H1 (cell line): Measurements from ENCODE around the gene CPED1. TPM values are rescaled to one million over a fixed set of nuclear protein-coding genes. Genes with fewer than 3 reads are reported as not detected.

ENCODE experiments used
- CTCF ChIA-PET: fragments of 300-600 bp; sonication (Branson Sonifier 250); formaldehyde crosslinking; loops from one replicate; lab custom pipeline; 2021; ENCODE audit not compliant: partially characterized antibody; lab: Charles Lee
- POLR2A ChIA-PET: fragments of 300-600 bp; sonication (Branson Sonifier 250); formaldehyde crosslinking; loops from one replicate; lab custom pipeline; 2021; ENCODE audit warnings: inconsistent platforms; ENCODE audit not compliant: partially characterized antibody; lab: Charles Lee
- DNase-seq, 2 experiments: peaks; one replicate each; pipeline versions ENCODE4 v3.0.0 to v3.0.0-alpha.2; 2010 to 2022; ENCODE audit warnings: low spot score in 2 of 2, low read depth in 1 of 2, mixed read lengths in 1 of 2
- FAIRE-seq: peaks from 2 replicates; lab custom pipeline; 2011; peaks lifted over from hg19 to GRCh38; lab: Jason Lieb, UNC
- H2AFZ ChIP-seq: 2 replicates; pipeline ENCODE4 v1.8.1; 2012; ENCODE audit warnings: low read length, inconsistent platforms
- H2AK5ac ChIP-seq: 2 replicates; pipeline ENCODE4 v1.6.1; 2013; ENCODE audit warnings: low read depth, low read length
- H2BK120ac ChIP-seq: replicated peaks from 2 replicates; pipeline ENCODE3; 2013; ENCODE audit warnings: low read depth, low read length, inconsistent platforms
- H2BK12ac ChIP-seq: 2 replicates; pipeline ENCODE4 v1.6.1; 2013; ENCODE audit warnings: low read depth, low read length
- H2BK15ac ChIP-seq: 2 replicates; pipeline ENCODE4 v1.6.1; 2013; ENCODE audit warnings: low read length
- H2BK20ac ChIP-seq: 2 replicates; pipeline ENCODE4 v1.6.1; 2013; ENCODE audit warnings: low read length
- H2BK5ac ChIP-seq: 2 replicates; pipeline ENCODE4 v1.6.1; 2013; ENCODE audit warnings: low read depth, low read length
- H3K14ac ChIP-seq: 2 replicates; pipeline ENCODE4 v1.6.1; 2013; ENCODE audit warnings: inconsistent platforms; ENCODE audit not compliant: insufficient read length
- H3K18ac ChIP-seq: 2 replicates; pipeline ENCODE4 v1.6.1; 2013; ENCODE audit warnings: low read length; ENCODE audit errors: extremely low read depth
- H3K23ac ChIP-seq: 2 replicates; pipeline ENCODE4 v1.6.1; 2013; ENCODE audit warnings: inconsistent platforms; ENCODE audit not compliant: insufficient read length
- H3K23me2 ChIP-seq: 2 replicates; pipeline ENCODE4 v1.6.1; 2013; ENCODE audit warnings: low read depth, low read length
- H3K27ac ChIP-seq: 2 replicates; pipeline ENCODE4 v1.6.1; 2011; ENCODE audit warnings: low read depth, low read length, inconsistent platforms
- H3K27me3 ChIP-seq, 4 experiments: replicated peaks in 1 of 4; 1 replicate in 1 of 4; 2 replicates in 3 of 4; pipeline versions ENCODE4 v1.6.1 to v1.8.1; 2011 to 2013; ENCODE audit warnings: low read length in 3 of 4, mild to moderate bottlenecking in 3 of 4, inconsistent platforms in 2 of 4, mixed read lengths in 2 of 4, moderate library complexity in 1 of 4; ENCODE audit not compliant: control insufficient read depth in 3 of 4, insufficient read depth in 3 of 4; ENCODE audit errors: extremely low read depth in 1 of 4
- H3K36me3 ChIP-seq, 4 experiments: 2 replicates each; pipeline versions ENCODE4 v1.6.1 to v1.8.1; 2011 to 2013; ENCODE audit warnings: mild to moderate bottlenecking in 4 of 4, low read length in 3 of 4, moderate library complexity in 2 of 4, control low read depth in 1 of 4, inconsistent platforms in 1 of 4; ENCODE audit not compliant: insufficient read depth in 4 of 4, control insufficient read depth in 2 of 4
- H3K4ac ChIP-seq: replicated peaks from 2 replicates; pipeline ENCODE3; 2013; ENCODE audit warnings: low read length, low read depth, mixed read lengths, inconsistent platforms; ENCODE audit not compliant: insufficient read length
- H3K4me1 ChIP-seq, 4 experiments: replicated peaks in 1 of 4; 1 replicate in 1 of 4; 2 replicates in 3 of 4; pipeline versions ENCODE4 v1.6.1 to v1.8.1; 2011 to 2013; ENCODE audit warnings: low read length in 3 of 4, inconsistent platforms in 2 of 4, mixed read lengths in 1 of 4; ENCODE audit not compliant: insufficient read depth in 4 of 4, control insufficient read depth in 3 of 4
- H3K4me2 ChIP-seq, 2 experiments: 2 replicates each; pipeline versions ENCODE4 v1.6.1 to v1.8.1; 2011 to 2013; ENCODE audit warnings: low read depth in 2 of 2, low read length in 2 of 2, control low read depth in 1 of 2, inconsistent platforms in 1 of 2, mild to moderate bottlenecking in 1 of 2; ENCODE audit not compliant: insufficient read depth in 1 of 2
- H3K4me3 ChIP-seq, 4 experiments: fragments of 200-600, 300-600 bp in 1 of 4; sonication (generic), shearing (Covaris generic), sonication (Bioruptor Twin) in 1 of 4; 2 replicates each; pipeline versions ENCODE4 v1.5.1 to v1.8.1; 2011 to 2016; ENCODE audit warnings: low read length in 4 of 4, low read depth in 3 of 4, control low read depth in 2 of 4, inconsistent platforms in 2 of 4, mild to moderate bottlenecking in 2 of 4, mixed read lengths in 1 of 4, moderate library complexity in 1 of 4; ENCODE audit not compliant: insufficient read depth in 2 of 4; ENCODE audit errors: extremely low read depth in 1 of 4
- H3K56ac ChIP-seq: replicated peaks from 2 replicates; pipeline ENCODE3; 2013; ENCODE audit warnings: low read depth, mild to moderate bottlenecking, mixed read lengths, low read length, inconsistent platforms; ENCODE audit not compliant: insufficient read length
- H3K79me1 ChIP-seq: 2 replicates; pipeline ENCODE4 v1.6.1; 2013; ENCODE audit warnings: low read depth, low read length, control low read depth
- H3K79me2 ChIP-seq, 2 experiments: 2 replicates each; pipeline versions ENCODE4 v1.6.1 to v1.8.1; 2012 to 2013; ENCODE audit warnings: low read length in 2 of 2, mild to moderate bottlenecking in 2 of 2, inconsistent platforms in 1 of 2; ENCODE audit not compliant: insufficient read depth in 2 of 2, control insufficient read depth in 1 of 2
- H3K9ac ChIP-seq, 4 experiments: replicated peaks in 1 of 4; 1 replicate in 1 of 4; 2 replicates in 3 of 4; pipeline versions ENCODE4 v1.6.1 to v1.8.1; 2011 to 2013; ENCODE audit warnings: low read depth in 3 of 4, low read length in 3 of 4, control low read depth in 2 of 4, mild to moderate bottlenecking in 2 of 4, moderate library complexity in 2 of 4, inconsistent platforms in 1 of 4; ENCODE audit errors: extremely low read depth in 1 of 4
- H3K9me3 ChIP-seq, 2 experiments: 2 replicates each; pipeline versions ENCODE4 v1.6.1 to v1.8.1; 2012 to 2013; ENCODE audit warnings: mild to moderate bottlenecking in 2 of 2, moderate library complexity in 2 of 2, control low read depth in 1 of 2, inconsistent platforms in 1 of 2, low read depth in 1 of 2, low read length in 1 of 2, mixed read lengths in 1 of 2; ENCODE audit not compliant: insufficient read depth in 2 of 2
- H4K20me1 ChIP-seq, 2 experiments: replicated peaks in 1 of 2; 2 replicates each; pipeline versions ENCODE3 to v1.8.1; 2011 to 2013; ENCODE audit warnings: inconsistent platforms in 2 of 2, low read length in 2 of 2, mild to moderate bottlenecking in 1 of 2; ENCODE audit not compliant: insufficient read depth in 2 of 2, control insufficient read depth in 1 of 2
- H4K5ac ChIP-seq: 2 replicates; pipeline ENCODE4 v1.6.1; 2013; ENCODE audit warnings: low read length, low read depth, mixed read lengths, inconsistent platforms; ENCODE audit not compliant: insufficient read length
- H4K8ac ChIP-seq: 2 replicates; pipeline ENCODE4 v1.8.0; 2013; ENCODE audit warnings: mild to moderate bottlenecking, moderate library complexity, low read length, inconsistent platforms; ENCODE audit not compliant: insufficient read depth; ENCODE audit errors: extremely low read depth
- H4K91ac ChIP-seq: replicated peaks from 2 replicates; pipeline ENCODE3; 2013; ENCODE audit warnings: low read length, mixed read lengths, inconsistent platforms; ENCODE audit not compliant: insufficient read length
- ASH2L ChIP-seq: fragments of 200-600, 300-600 bp; sonication (generic); IDR thresholded peaks from one replicate; pipeline ENCODE4 v1.7.1; 2017; ENCODE audit warnings: low read length
- CTBP2 ChIP-seq: IDR thresholded peaks from 2 replicates; pipeline ENCODE4 v1.7.0; 2011; ENCODE audit warnings: borderline replicate concordance, mild to moderate bottlenecking, moderate library complexity, mixed read lengths, low read length; ENCODE audit not compliant: insufficient read depth, insufficient read length
- CTCF ChIP-seq, 3 experiments: IDR thresholded peaks; 1 replicate in 2 of 3; 2 replicates in 1 of 3; pipeline versions ENCODE4 v1.5.1 to v1.6.1; 2011; ENCODE audit warnings: low read length in 3 of 3, mild to moderate bottlenecking in 3 of 3, inconsistent platforms in 2 of 3, low read depth in 1 of 3, moderate library complexity in 1 of 3; ENCODE audit not compliant: insufficient read depth in 1 of 3; ENCODE audit errors: control extremely low read depth in 1 of 3
- E2F6 ChIP-seq: IDR thresholded peaks from 2 replicates; pipeline ENCODE4 v1.6.1; 2012; ENCODE audit warnings: inconsistent platforms
- HDAC6 ChIP-seq: IDR thresholded peaks from one replicate; pipeline ENCODE4 v1.7.1; 2012; ENCODE audit warnings: low read depth, mild to moderate bottlenecking, inconsistent platforms, low read length, moderate library complexity
- KDM1A ChIP-seq: fragments of 200-600, 300-600 bp; sonication (generic); IDR thresholded peaks from 2 replicates; pipeline ENCODE4 v1.7.1; 2016; ENCODE audit warnings: mild to moderate bottlenecking, low read length, borderline replicate concordance
- KDM4A ChIP-seq: IDR thresholded peaks from one replicate; pipeline ENCODE4 v1.7.1; 2012; ENCODE audit warnings: low read depth, mild to moderate bottlenecking, moderate library complexity, low read length, inconsistent platforms; ENCODE audit not compliant: severe bottlenecking
- PHF8 ChIP-seq: fragments of 200-600 bp; sonication (generic); conservative IDR thresholded peaks from 2 replicates; pipeline ENCODE4 v1.7.1; 2012; ENCODE audit warnings: low read depth, mild to moderate bottlenecking, inconsistent platforms, low read length, moderate library complexity
- POLR2A ChIP-seq, 2 experiments: IDR thresholded peaks; 1 replicate in 1 of 2; 2 replicates in 1 of 2; pipeline ENCODE4 v1.6.1; 2011; ENCODE audit warnings: low read depth in 2 of 2, low read length in 2 of 2, mild to moderate bottlenecking in 2 of 2; ENCODE audit errors: control extremely low read depth in 1 of 2
- RXRA ChIP-seq: IDR thresholded peaks from 2 replicates; pipeline ENCODE4 v1.6.1; 2011; ENCODE audit warnings: low read depth, mild to moderate bottlenecking, low read length, moderate library complexity; ENCODE audit not compliant: insufficient read depth
- SIX5 ChIP-seq: IDR thresholded peaks from 2 replicates; pipeline ENCODE4 v1.6.1; 2011; ENCODE audit warnings: mild to moderate bottlenecking, low read depth, low read length
- SP1 ChIP-seq: IDR thresholded peaks from 2 replicates; pipeline ENCODE4 v1.6.1; 2011; ENCODE audit warnings: low read depth, low read length
- WGBS, 2 experiments: shearing (Covaris generic) in 1 of 2; methylation state at CpG; one replicate each; pipeline versions ENCODE4 v1.1.6 to v1.1.7; 2013 to 2015; ENCODE audit warnings: low lambda C conversion rate in 2 of 2, mixed read lengths in 2 of 2, inconsistent platforms in 1 of 2, low coverage in 1 of 2, missing lambda C conversion rate in 1 of 2; ENCODE audit not compliant: insufficient replicate concordance in 2 of 2, insufficient coverage in 1 of 2, insufficient read length in 1 of 2; ENCODE audit errors: extremely low coverage in 1 of 2, missing lambda C conversion rate in 1 of 2; 5-methylcytosine and 5-hydroxymethylcytosine counted together
- polyA plus RNA-seq, 7 experiments: library from polyadenylated mRNA; depleted of rRNA in 3 of 7; stranded (reverse) in 5 of 7; unstranded in 2 of 7; fragments of >200 nt in 5 of 7; fragments of 200-250 nt in 2 of 7; gene quantifications; 1 replicate in 5 of 7; 2 replicates in 1 of 7; 4 replicates in 1 of 7; pipeline versions ENCODE4 v1.2.1 to v1.2.3, GENCODE V29; 2011 to 2013; ENCODE audit warnings: missing spikeins in 2 of 7, mixed read lengths in 2 of 7
- total RNA-seq: library from RNA; stranded (reverse); fragmentation: NEBNext Ultra II Directional; extraction: Animal tissue kit (Norgen Biotek cat#: 25700); gene quantifications from 2 replicates; pipeline ENCODE4 v1.2.1, GENCODE V29; 2021

The CPED1 gene
- total and polyA plus RNA-seq, 2 of the 8 experiments (the other 6 are each of a cell fraction or from before 2014, with no cell fraction given): 0.08 to 0.39 TPM

- H2BK5ac ChIP-seq: no peak overlapping the region
- H3K27me3 ChIP-seq: no peaks in the 10 kb centered on the region
- H3K4me1 ChIP-seq: no peaks in the 10 kb centered on the region
- H3K4ac ChIP-seq: no peak overlapping the region
- no peak overlapping the region for H4K5ac ChIP-seq
- no peak overlapping the region for H2BK20ac ChIP-seq
- H4K91ac ChIP-seq: no peak overlapping the region
- no peak overlapping the region for H3K18ac ChIP-seq
- H3K23me2 ChIP-seq: no peaks in the 10 kb centered on the region
- no peak overlapping the region for H3K56ac ChIP-seq
- H4K20me1 ChIP-seq: no peaks in the 10 kb centered on the region
- H2BK15ac ChIP-seq: no peak overlapping the region
- no peak overlapping the region for H2BK12ac ChIP-seq
- no peak overlapping the region for H3K27ac ChIP-seq
- no peaks in the 10 kb centered on the region for H3K79me2 ChIP-seq
- no peak overlapping the region for H3K4me3 ChIP-seq
- H3K79me1 ChIP-seq: no peaks in the 10 kb centered on the region
- FAIRE-seq: no peak
- ChIA-PET CTCF (no interaction called here), POLR2A (no interaction called here)
- no peak overlapping the region for H3K14ac ChIP-seq
- WGBS, 2 experiments: 84% methylated on average over 3 of the region's 3 CpGs; no CpG with 5 or more reads in 1 of the 2 experiments
- no peak overlapping the region for H3K4me2 ChIP-seq
- H4K8ac ChIP-seq: no peak overlapping the region
- H3K9me3 ChIP-seq: no peaks in the 10 kb centered on the region
- no peak overlapping the region for H2BK120ac ChIP-seq
- no peak overlapping the region for H2AK5ac ChIP-seq
- no peak for DNase-seq
- no peak overlapping the region for H2AFZ ChIP-seq
- no peak overlapping the region for H3K9ac ChIP-seq
- no peak overlapping the region for H3K23ac ChIP-seq
- no peaks in the 10 kb centered on the region for H3K36me3 ChIP-seq
- TF ChIP-seq SIX5 (no peak), E2F6 (no peak), RXRA (no peak), KDM4A (no peak), HDAC6 (no peak), CTBP2 (no peak), KDM1A (no peak), CTCF (IDR thresholded peaks at IDR 0.05; ENCODE audit: control extremely low read depth in 1 of 3, insufficient read depth in 1 of 3, low read depth in 1 of 3, low read length in 3 of 3) (no peak), PHF8 (no peak), ASH2L (no peak), SP1 (no peak), POLR2A (IDR thresholded peaks at IDR 0.05; ENCODE audit: control extremely low read depth in 1 of 2, low read depth in 2 of 2, low read length in 2 of 2) (no peak)
Observed at GRCh38 chr7:121192834-121193233, 204.3 kb downstream of the CPED1 start.
